GM18858 (cell line): Measurements from ENCODE around the gene SURF6.
"Not testable (repeated sequence)": the region's sequence is repeated elsewhere in the genome, so short reads cannot be mapped to it uniquely, and the experiment has no call there.

ENCODE experiments used
- ATAC-seq: cut with Tn5 transposase; IDR thresholded peaks from one replicate; pipeline ENCODE4 v1.9.1; 2021; ENCODE audit not compliant: unreplicated experiment

The SURF6 gene

DNA sequence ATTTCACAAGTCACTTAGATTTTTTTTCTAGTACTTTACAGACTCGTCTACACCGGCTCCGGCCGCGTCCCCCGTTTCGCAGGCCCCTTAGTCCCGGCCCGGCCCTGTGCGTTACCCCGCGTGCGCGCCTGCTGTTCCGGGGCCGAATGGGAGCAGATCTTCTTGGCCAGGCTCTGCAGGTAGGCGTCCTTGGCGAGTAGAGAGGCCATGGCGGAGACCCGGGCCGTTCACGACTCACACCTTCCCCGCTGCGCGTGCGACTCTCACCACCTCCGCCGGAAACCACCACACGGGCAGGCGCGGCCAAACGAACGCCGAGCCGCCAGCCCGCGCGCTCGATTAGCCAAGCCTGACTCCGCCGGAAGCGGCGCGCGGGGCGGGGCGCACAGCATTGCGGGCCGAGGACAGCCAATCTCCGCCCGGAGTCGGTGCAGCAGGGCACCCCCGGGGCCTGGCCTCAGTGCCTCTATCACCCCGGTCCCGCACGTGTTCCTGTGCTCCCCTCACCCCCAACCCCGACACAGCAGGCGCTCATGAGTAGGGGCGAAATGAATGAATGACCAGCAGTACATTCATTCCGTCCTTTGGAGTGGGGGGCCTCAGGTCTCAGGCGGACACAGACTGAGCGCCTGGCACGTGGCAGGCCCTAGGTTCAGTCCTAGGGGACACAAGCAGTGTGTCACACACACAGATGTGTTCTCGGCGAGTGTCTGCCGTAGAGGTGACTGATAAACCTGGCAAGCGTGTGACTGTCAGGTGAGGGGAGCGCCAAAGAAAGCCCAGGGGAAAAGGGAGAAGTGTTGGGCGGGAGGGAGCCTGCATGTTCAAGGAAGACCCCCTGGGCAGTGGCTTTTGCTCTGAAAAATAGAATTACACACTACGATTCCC is at the start of gene SURF6:
Gene SURF6 (minus strand): TSS at position 265 of the 888 bp plus-strand sequence. CDS start 56 bp downstream, at position 209.
- ATAC-seq, result peak; percentile 65

GRCh38 chr9:133385452-133385851 is 49.5 kb upstream of the SURF6 start:
- no peak for ATAC-seq

GRCh38 chr9:133384736-133385321 is 48.8 kb upstream of the SURF6 start:
- ATAC-seq, result no peak

DNA sequence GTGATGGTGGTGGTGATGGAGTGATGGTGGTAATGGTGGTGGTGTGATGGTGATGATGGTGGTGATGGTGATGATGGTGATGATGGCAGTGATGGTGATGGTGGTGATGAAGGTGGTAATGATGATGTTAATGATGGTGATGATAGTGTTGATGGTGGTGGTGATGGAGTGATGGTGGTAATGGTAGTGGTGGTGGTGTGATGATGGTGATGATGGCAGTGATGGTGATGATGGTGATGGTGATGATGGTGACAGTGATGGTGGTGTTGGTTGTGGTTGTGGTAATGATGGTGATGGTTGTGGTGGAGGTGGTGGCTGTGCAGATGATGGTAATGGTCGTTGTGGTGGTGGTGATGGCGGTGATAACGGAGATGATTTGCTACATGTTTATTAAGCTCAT is 47.5 kb upstream of the SURF6 start:
- no peak for ATAC-seq

DNA sequence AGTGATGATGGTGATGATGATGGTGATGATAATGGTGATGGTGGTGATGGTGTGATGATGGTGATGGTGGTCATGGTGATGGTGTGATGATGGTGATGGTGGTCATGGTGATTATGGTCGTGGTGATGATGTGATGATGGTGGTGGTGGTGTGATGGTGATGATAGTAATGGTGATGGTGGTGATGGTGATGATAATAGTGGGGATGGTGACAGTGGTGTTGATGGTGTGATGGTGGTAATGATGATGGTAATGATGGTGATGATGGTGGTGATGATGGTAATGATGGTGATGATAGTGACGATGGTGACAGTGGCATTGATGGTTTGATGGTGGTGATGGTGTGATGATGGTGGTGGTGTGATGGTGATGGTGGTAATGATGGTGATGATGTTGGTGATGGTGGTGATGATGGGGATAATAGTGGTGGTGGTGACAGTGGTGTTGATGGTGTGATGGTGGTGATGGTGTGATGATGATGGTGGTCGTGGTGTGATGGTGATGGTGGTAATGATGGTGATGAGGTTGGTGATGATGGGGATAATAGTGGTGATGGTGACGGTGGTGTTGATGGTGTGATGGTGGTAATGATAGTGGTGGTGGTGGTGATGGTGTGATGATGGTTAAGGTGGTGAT is 46.6 kb upstream of the SURF6 start:
- ATAC-seq, result no peak

- no peak for ATAC-seq
These were observed 44.7 kb upstream of the SURF6 start for GRCh38 chr9:133380734-133381133.

GRCh38 chr9:133379153-133380086 is 43.4 kb upstream of the SURF6 start:
- ATAC-seq, result no peak

GRCh38 chr9:133378408-133378962 is 42.5 kb upstream of the SURF6 start:
- ATAC-seq, result no peak

DNA sequence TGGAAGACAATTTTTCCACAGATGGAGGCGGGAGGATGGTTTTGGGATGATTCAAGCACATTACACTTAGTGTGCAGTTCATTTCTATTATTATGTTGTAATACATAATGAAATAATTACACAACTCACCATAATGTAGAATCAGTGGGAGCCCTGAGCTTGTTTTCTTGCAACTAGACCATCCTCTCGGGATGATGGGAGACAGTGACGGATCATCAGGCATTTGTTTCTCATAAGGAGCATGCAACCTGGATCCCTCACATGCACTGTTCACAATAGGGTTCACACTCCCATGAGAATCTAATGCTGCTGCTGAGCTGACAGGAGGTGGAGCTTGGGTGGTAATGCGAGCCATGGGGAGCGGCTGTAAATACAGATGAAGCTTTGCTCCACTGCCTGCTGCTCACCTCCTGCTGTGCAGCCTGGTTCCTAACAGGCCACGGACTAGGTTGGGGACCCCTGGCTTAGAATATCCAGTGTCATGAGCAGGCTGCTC is 41.8 kb upstream of the SURF6 start:
- no peak for ATAC-seq

GRCh38 chr9:133377280-133377679 is 41.3 kb upstream of the SURF6 start:
- not testable (repeated sequence) for ATAC-seq

GRCh38 chr9:133375724-133376654 is 40.0 kb upstream of the SURF6 start, which contains the start of the genes STKLD1 and SURF4:
STKLD1 (plus strand) TSS chr9:133376366; CDS start chr9:133376474, 108 bp downstream.
SURF4 (minus strand) TSS chr9:133376060; CDS start chr9:133375969, 91 bp downstream.
- peak; percentile 74 for ATAC-seq

DNA sequence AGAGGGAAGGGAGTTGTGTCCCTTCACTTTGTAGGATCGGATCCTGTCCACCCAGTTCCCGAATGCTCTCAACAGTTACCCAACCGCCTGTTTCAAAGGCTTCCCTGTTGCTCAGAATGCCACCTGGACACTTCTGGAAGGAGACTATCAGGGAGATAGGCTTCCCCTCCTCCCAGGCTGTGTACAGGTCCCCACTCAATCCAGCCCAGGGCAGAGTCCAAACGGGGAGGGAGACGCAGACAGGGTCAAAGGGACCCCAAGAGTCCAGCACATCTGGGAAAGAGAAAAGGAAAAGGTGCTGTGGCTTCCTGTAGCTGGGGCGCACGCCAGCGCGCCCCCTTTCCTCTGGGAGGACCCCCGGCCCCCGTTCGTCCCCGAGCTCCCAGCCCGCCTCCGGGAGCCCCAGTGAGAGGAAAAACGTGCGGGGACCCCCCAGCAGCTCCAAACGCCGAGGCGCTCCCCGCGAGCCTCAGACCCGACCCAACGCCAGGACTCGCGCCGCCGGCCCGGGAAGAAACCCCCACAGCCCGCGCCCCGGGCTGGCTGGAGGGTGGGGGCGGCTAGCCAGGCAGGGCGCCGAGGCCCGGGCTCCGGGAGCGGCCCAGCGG is 39.2 kb upstream of the SURF6 start:
- ATAC-seq, result peak; percentile 9

GRCh38 chr9:133374612-133375115 is 38.7 kb upstream of the SURF6 start:
- ATAC-seq, result no peak

GRCh38 chr9:133372144-133372543 is 36.2 kb upstream of the SURF6 start:
- no peak for ATAC-seq

DNA sequence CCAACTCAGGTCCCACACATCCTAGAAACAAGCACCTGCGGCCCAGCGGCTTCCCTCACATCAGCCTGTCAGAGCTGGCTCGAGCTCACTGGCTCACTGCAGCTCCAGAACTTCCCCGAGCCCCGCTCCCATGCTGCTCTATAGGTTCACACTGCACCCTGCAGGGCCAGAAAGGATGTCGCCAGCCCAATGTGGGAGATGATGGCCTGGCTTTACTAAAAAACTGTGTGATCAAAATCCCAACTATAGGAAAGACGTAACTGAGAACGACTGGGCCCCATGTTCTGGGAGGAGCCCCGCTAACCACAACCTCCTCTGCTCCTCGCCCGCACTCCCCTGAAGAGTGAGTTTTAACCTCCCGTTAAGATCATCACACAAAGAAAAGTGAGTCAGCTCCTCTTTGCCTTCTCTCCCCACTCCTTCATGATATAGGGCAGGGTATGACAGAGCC is 35.3 kb upstream of the SURF6 start:
- no peak for ATAC-seq

DNA sequence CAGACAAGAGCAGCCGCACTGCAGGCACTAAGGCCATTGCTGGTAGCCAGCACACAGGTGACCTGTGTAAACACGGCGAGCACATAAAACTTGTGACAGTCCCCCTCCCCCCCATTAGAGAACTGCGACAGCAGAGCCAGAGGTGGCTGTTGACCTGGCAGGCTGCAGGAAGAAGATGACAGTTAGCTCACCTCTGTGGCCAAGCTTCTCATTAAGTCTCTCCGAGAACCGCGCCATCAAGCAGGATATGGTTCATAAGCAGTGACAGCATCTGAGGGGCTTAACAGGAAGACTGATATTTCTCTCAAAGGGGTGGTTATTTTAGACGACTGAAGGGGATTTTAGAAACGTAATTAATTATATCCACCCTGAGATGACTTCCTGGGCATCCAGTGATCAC is 34.7 kb upstream of the SURF6 start:
- no peak for ATAC-seq

DNA sequence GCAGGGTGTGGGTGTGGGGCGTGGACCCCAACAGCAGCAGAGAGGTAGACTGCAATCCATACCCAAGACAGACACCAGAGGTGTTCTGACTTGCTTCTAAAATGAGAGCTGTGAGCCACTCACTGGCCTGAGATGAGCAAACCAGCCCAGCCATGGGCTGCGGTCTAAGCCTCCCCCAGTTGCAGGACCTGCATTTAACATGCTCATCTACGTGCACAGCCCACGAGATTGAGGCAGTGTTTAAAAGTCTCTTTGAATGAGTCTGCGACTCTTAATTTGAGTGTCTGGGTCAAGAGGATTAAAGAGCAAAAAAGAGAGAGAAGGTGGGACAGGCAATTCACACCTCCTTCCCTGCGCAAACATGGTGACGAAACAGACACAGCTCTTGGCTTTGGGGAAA is 33.9 kb upstream of the SURF6 start:
- no peak for ATAC-seq

- ATAC-seq, result no peak
These were observed 33.4 kb upstream of the SURF6 start for GRCh38 chr9:133369422-133369821.
